M059J (cell line): ENCODE results near the gene STARD9. TPM values are rescaled to one million over a fixed set of nuclear protein-coding genes. Genes with fewer than 3 reads are reported as not detected.

Source experiments
- DNase-seq: peaks from one replicate; pipeline ENCODE4 v3.0.0-alpha.2; 2012; ENCODE audit warnings: low read depth
- total RNA-seq: library from RNA; depleted of rRNA; stranded (reverse); fragments of >200 nt; shearing (Covaris generic); gene quantifications from 2 replicates; pipeline ENCODE4 v1.2.3, GENCODE V29; 2014

The STARD9 gene
- total RNA-seq, 1 experiment from 2014 or later = 2.7 TPM

- no peak for DNase-seq
These were observed 52.1 kb downstream of the STARD9 start for GRCh38 chr15:42627485-42627884.

DNA sequence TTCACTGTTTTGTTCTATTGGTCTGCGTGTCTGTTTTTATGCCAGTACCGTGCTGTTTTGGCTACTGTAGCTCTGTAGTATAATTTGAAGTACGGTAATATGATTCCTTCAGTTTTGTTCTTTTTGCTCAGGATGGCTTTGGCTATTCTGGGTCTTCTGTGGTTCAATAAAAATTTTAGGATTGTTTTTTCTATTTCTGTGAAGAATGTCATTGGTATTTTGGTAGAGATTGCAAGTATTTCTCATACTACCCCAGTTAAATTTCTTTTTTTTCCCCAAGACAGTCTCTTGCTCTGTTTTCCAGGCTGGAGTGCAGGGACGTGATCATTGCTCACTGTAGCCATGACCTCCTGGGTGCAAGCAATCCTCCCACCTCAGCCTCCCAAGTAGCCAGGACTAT, 53.4 kb downstream of the STARD9 start:
- no peak for DNase-seq

GRCh38 chr15:42632105-42632675, 56.8 kb downstream of the STARD9 start:
- no peak for DNase-seq

DNA sequence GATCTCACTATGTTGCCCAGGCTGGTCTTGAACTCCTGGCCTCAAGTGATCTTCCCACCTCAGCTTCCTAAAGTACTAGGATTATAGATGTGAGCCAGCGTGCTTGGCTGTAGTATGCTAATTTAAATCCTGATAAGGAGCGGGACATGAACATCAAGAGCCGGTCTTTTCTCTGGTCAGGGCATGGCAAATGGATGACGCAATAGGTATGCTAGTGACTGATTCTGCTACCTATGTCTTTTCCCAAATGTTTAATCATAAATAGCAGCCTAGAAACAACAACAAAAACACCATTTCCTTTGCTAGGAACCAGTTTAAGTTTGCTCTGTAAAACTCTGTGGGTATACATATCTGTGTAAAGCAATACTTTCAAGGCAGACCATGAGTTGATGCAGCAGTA, 64.7 kb downstream of the STARD9 start:
- no peak for DNase-seq

DNA sequence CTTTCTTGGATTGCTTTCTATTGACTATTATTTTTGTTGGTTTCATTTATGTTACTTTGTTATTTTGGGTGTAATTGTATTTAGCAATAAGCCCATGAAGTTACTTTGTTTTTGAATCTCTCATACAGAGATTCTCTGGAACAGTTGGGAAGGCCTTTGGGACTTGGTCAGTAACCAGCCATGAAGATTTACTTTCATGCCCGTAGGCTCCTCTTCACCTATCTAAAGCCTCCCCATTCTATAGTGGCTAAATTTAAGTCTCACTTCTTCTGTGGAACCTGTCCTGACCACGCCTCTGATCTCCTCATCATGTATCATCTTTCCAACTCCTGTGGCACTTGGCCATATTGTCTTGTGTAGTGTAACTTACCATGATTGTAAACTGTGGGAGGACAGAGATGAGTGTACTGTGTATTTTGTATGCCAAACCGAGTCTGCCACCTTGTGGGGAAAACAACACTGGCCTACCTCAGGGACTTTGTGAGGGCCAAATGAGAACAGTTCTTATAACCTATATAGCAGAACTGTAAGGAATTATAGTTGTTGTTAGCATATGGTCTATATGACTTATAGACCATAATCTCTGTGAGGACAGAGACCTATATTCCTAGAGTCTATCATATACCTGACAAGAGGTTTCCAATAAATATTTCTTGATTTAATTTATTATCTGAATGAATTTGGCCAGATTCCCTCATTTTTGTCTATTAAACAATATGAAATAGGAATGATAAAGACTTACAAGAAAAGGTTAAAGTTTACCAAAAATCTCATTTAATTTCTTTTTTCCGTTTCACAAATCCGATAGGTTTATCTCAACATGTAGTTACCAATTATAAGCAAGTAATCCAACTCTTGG, 75.0 kb downstream of the STARD9 start:
- DNase-seq = peak; percentile 74

GRCh38 chr15:42665827-42666226, 90.4 kb downstream of the STARD9 start:
- no peak for DNase-seq

DNA sequence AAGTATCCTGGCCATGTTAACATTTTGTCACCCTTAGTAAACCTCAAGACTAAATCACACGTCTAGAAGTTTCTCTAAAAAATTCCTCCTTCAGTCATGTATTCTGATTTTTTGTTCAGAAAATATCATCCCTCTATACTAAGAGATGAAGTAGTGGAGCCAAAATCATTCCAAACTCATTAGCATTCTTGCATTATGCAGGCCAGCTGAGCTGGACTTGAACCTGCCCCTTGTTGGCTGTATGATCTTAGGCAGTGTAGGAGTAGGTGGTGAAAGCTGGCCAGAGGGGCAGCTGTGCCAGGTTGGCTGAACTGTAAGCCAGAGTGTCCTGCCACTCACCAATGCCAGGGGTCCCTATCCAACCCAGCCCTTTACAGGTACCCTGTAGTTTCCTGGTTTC, 92.4 kb downstream of the STARD9 start:
- no peak for DNase-seq

DNA sequence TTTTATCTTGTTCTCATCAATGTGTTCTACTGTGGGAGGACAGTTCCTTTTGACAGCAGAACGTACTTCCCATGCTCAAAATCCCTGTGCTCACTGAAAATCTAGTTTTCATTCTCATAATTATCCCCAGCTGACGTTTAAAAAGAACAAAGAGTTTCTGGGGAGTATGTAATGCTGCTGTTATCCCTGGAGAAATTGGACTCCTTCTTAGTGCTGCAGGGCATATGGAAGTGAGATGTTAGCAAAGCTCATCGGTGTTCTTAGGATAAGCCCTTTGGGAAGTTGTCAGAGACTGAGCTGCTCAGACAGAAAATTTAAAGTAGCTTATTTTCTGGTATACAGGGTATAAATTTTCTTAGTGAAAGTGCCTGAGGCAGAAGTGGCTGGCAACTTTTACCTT, 95.0 kb downstream of the STARD9 start:
- DNase-seq = no peak

DNA sequence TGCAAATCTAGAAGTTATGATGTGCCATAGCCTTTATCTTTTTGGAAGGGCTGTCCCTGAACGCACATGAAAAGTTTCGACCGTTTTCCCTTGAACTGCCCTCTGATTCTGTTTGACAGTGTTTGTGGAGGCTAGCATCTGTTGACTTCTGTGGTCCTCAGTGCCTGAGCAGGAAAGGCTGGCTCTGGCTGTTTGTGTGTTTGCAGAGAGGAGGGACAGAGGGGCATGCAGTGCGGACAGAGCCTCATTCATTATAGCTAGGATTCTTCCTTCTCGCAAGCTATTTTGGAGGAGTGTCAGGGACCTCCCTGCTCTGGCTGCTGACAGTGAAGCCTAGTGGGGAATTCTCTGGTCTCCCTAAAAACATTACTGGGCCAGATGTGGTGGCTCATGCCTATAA, 97.0 kb downstream of the STARD9 start:
- no peak for DNase-seq

- DNase-seq = no peak
These were observed 99.1 kb downstream of the STARD9 start for GRCh38 chr15:42674472-42674871.

- no peak for DNase-seq
These were observed 99.6 kb downstream of the STARD9 start for GRCh38 chr15:42675021-42675420.

GRCh38 chr15:42679285-42680141, 104.1 kb downstream of the STARD9 start:
- DNase-seq = peak; percentile 57

- peak; percentile 54 for DNase-seq
These were observed 104.7 kb downstream of the STARD9 start for GRCh38 chr15:42680142-42680482.

- no peak for DNase-seq
These were observed 105.7 kb downstream of the STARD9 start for GRCh38 chr15:42681119-42681518.

- no peak for DNase-seq
These were observed 110.9 kb downstream of the STARD9 start for GRCh38 chr15:42686281-42686680.

DNA sequence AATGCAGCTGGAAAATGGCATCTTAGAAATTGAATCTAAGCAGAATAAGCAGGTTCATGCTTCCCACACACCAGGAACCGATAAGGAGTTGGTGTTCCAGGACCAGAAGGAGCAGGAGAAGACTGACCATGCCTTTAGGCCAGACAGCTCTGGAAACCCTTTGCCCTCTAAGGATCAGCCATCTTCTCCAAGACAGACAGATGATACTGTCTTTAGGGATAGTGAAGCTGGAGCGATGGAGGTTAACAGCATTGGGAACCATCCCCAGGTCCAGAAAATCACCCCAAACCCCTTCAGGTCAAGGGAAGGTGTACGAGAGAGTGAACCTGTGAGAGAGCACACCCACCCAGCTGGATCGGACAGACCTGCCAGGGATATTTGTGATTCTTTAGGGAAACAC, 112.3 kb downstream of the STARD9 start:
- no peak for DNase-seq

DNA sequence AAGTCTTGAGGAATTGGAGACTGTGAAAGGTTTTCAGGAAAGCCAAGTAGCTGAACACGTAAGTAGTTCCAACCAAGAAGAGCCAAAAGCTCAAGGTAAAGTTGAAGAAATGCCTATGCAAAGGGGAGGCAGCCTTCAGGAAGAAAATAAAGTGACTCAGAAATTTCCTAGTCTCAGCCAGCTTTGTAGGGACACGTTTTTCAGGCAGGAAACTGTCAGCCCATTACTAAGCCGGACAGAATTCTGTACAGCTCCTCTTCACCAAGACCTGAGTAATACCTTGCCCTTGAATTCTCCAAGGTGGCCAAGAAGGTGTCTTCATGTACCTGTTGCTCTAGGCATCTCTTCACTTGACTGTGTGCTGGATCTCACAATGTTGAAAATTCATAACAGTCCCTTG, 112.9 kb downstream of the STARD9 start:
- no peak for DNase-seq

- DNase-seq = no peak
These were observed 115.9 kb downstream of the STARD9 start for GRCh38 chr15:42691308-42691707.

DNA sequence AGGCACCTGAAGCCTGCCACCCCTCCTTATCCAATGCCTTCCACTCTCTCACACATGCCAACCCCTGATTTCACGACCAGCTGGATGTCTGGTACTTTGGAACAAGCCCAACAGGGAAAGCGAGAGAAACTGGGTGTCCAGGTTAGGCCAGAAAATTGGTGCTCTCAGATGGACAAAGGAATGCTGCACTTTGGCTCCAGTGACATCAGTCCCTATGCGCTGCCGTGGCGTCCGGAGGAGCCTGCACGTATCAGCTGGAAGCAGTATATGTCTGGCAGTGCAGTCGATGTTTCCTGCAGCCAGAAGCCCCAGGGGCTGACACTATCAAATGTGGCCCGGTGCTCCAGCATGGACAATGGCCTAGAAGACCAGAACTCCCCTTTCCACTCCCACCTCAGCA, 116.4 kb downstream of the STARD9 start:
- DNase-seq = no peak

GRCh38 chr15:42692536-42692935, 117.1 kb downstream of the STARD9 start:
- DNase-seq = no peak

DNA sequence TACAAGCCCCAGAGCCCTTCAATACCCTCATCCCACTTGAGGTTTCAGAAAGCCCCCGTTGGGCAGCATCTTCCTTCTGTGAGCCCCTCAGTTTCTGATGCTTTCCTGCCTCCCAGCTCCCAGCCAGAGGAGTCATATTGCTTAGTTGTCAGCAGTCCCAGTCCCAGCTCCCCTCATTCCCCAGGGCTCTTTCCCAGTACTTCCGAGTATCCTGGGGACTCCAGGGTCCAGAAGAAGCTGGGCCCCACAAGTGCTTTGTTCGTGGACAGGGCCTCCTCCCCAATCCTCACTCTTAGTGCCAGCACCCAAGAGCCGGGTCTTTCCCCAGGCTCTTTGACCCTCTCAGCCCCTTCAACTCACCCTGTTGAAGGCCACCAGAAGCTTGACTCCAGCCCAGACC, 117.6 kb downstream of the STARD9 start:
- no peak for DNase-seq

- DNase-seq = no peak
These were observed 118.1 kb downstream of the STARD9 start for GRCh38 chr15:42693496-42693895.

DNA sequence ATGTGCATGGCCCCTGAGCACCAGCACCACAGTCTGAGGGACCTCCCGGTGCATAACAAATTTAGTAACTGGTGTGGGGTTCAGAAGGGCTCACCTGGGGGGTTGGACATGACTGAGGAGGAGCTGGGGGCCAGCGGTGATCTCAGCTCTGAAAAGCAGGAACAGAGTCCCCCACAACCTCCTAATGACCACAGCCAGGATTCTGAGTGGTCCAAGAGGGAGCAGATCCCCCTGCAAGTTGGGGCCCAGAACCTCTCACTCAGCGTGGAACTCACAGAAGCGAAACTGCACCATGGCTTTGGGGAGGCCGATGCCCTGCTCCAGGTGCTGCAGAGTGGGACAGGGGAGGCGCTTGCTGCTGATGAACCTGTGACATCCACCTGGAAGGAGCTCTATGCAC, 118.5 kb downstream of the STARD9 start:
- DNase-seq = no peak
